Limb (tissue), 2 donors: Measurements from ENCODE around the gene GALNT6.
"Not testable (repeated sequence)": the region's sequence is repeated elsewhere in the genome, so short reads cannot be mapped to it uniquely, and the experiment has no call there.

ENCODE experiments used
- DNase-seq, 2 donors: peaks; one replicate each; pipeline ENCODE4 v3.0.0-alpha.2; 2016; ENCODE audit errors: extremely low spot score in 2 of 2

The GALNT6 gene

GRCh38 chr12:51323317-51323960 lies 67.8 kb downstream of the GALNT6 start:
- DNase-seq: no peak

GRCh38 chr12:51322452-51322851 lies 68.8 kb downstream of the GALNT6 start:
- no peak for DNase-seq

GRCh38 chr12:51321882-51322281 lies 69.3 kb downstream of the GALNT6 start:
- DNase-seq: no peak

GRCh38 chr12:51320695-51321320 lies 70.4 kb downstream of the GALNT6 start:
- peak in 1 of 2 donors; percentile 43 for DNase-seq

- DNase-seq: no peak
These were observed 70.9 kb downstream of the GALNT6 start for GRCh38 chr12:51320311-51320694.

DNA sequence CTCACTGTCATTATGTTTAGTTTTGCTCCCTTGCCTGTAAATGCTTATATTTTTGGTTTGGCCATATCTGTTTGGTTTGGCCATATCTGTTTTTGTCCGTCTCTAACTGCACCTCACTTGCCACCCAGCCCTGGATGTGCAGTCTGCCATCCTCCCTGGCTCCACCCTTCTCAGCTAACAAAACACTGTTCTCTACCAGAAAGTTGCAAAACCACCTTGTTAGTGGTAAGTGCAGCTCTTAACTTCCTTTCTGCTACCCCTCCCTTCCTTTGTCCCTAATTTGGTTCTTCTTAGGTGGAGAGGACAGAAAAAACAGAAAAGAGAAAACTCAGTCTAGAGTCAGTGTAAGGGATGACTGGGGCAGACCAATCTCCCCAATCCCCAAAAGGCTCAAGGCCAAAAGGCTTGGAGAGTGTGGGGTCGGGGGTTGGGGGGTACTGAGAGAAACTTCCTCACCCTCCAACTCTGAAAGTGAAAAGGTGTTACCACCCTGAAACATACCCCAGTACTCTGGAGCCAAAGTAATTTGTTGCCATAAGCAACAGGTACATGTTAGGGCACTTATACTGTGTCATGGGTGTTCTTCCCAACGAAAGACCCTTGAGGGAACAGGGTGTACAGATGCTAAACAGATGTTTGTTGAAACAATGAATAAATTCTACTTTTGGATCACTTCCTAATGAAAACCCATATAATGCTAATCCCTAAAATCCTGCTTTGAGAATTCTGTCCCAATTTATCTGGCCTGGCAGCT lies 72.2 kb downstream of the GALNT6 start:
- no peak for DNase-seq

GRCh38 chr12:51318057-51318806 lies 73.0 kb downstream of the GALNT6 start:
- not testable (repeated sequence) for DNase-seq

DNA sequence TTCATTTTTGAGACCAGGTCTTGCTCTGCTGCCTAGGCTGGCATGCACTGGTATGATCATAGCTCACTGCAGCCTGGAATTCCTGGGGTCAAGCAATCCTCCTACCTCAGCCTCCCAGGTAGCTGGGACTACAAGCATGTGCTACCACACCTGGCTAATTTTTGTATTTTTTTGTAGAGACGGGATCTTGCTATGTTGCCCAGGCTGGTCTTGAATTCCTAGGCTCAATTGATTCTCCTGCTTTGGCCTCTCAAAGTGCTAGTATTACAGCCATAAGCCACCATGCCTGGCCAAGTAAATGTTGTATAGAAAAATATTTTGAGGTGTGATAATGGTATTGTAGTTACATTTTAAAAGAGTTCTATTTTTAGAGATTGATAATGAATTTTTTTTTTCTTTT lies 79.8 kb downstream of the GALNT6 start:
- DNase-seq: no peak

- no peak for DNase-seq
These were observed 83.3 kb downstream of the GALNT6 start for GRCh38 chr12:51307655-51308593.

DNA sequence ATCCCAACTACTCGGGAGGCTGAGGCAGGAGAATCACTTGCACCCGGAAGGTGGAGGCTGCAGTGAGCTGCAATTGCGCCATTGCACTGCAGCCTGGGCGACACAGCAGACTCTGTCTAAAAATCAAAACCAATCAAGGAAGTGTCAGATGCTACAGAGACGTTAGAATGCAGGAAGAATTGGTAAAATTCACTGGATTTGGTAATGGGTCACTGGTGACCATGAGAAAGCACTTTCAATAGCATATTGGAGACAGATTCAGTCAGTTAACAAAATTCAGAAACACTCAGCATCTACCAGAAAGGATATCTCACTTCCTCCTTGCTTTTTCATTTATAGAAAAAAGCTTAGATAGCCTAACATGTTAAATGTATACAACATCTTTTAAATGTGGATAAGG lies 84.7 kb downstream of the GALNT6 start:
- no peak for DNase-seq
